Loucy (cell line): Measurements from ENCODE around the gene PPIL6.

Experiments used
- H2AFZ ChIP-seq: fragments of 200-600 bp; sonication (generic); 2 replicates; pipeline ENCODE4 v1.6.0; 2016; ENCODE audit warnings: antibody characterized with exemption, mild to moderate bottlenecking, low read length, moderate library complexity
- H3F3A ChIP-seq: fragments of 200-600 bp; 2 replicates; pipeline ENCODE4 v1.6.0; 2016; ENCODE audit warnings: antibody characterized with exemption, low read depth, mild to moderate bottlenecking
- H3K27me3 ChIP-seq: fragments of 200-600 bp; sonication (generic); 2 replicates; pipeline ENCODE4 v1.6.1; 2014; ENCODE audit warnings: low read length, mild to moderate bottlenecking; ENCODE audit not compliant: insufficient read depth, poor library complexity, severe bottlenecking
- H3K36me3 ChIP-seq: fragments of 200-600 bp; sonication (generic); 2 replicates; pipeline ENCODE4 v1.6.1; 2016; ENCODE audit warnings: low read length; ENCODE audit not compliant: insufficient read depth
- H3K4me1 ChIP-seq: fragments of 200-600 bp; sonication (generic); 2 replicates; pipeline ENCODE4 v1.5.1; 2014; ENCODE audit warnings: low read length, mild to moderate bottlenecking; ENCODE audit not compliant: insufficient read depth, poor library complexity, severe bottlenecking
- H3K4me2 ChIP-seq: fragments of 200-600 bp; sonication (generic); 2 replicates; pipeline ENCODE4 v1.6.0; 2014; ENCODE audit warnings: antibody characterized with exemption, low read length, low read depth, mild to moderate bottlenecking; ENCODE audit not compliant: poor library complexity, severe bottlenecking
- H3K4me3 ChIP-seq: fragments of 200-600 bp; sonication (generic); 2 replicates; pipeline ENCODE4 v1.5.1; 2014; ENCODE audit warnings: low read length, mild to moderate bottlenecking, mixed read lengths; ENCODE audit not compliant: poor library complexity, severe bottlenecking
- H3K79me2 ChIP-seq: fragments of 200-600 bp; sonication (generic); 2 replicates; pipeline ENCODE4 v1.6.1; 2014; ENCODE audit warnings: low read length; ENCODE audit not compliant: insufficient read depth
- H3K9ac ChIP-seq: fragments of 200-600 bp; sonication (generic); 2 replicates; pipeline ENCODE4 v1.6.0; 2014; ENCODE audit warnings: mild to moderate bottlenecking, low read depth, low read length, moderate library complexity; ENCODE audit not compliant: poor library complexity, severe bottlenecking
- H3K9me2 ChIP-seq: fragments of 200-600 bp; sonication (generic); replicated peaks from 2 replicates; pipeline ENCODE4 v1.6.1; 2016; ENCODE audit warnings: low read depth, low read length, mixed read lengths
- H3K9me3 ChIP-seq: fragments of 200-600 bp; sonication (generic); 2 replicates; pipeline ENCODE4 v1.6.1; 2014; ENCODE audit warnings: mild to moderate bottlenecking, antibody characterized with exemption, low read length, low read depth; ENCODE audit not compliant: insufficient read depth
- H4K20me1 ChIP-seq: fragments of 200-600 bp; sonication (generic); 2 replicates; pipeline ENCODE4 v1.6.0; 2014; ENCODE audit warnings: antibody characterized with exemption, low read length, mild to moderate bottlenecking; ENCODE audit not compliant: insufficient read depth, poor library complexity, severe bottlenecking
- CTCF ChIP-seq: fragments of 200-600 bp; sonication (generic); conservative IDR thresholded peaks from 2 replicates; pipeline ENCODE4 v1.5.1; 2014; ENCODE audit warnings: mild to moderate bottlenecking, antibody characterized with exemption, low read length
- EZH2phosphoT487 ChIP-seq: fragments of 200-600 bp; IDR thresholded peaks from 2 replicates; pipeline ENCODE4 v1.6.1; 2018; ENCODE audit warnings: antibody characterized with exemption, mild to moderate bottlenecking, moderate library complexity, borderline replicate concordance

PPIL6 gene

GRCh38 chr6:109447087-109447486, 6.7 kb upstream of the PPIL6 start:
- Histone ChIP-seq H2AFZ (no peak overlapping the region), H3K36me3 (peaks cover 42% of the 10 kb centered on the region; the same call in 1 of the 2 replicates), H3F3A (no peaks in the 10 kb centered on the region), H4K20me1 (peaks cover 5% of the 10 kb centered on the region), H3K27me3 (no peaks in the 10 kb centered on the region), H3K79me2 (peaks cover 33% of the 10 kb centered on the region), H3K4me2 (no peak overlapping the region), H3K4me1 (peaks cover 43% of the 10 kb centered on the region), H3K9me3 (no peaks in the 10 kb centered on the region), H3K9ac (no peak overlapping the region), H3K4me3 (no peak overlapping the region), H3K9me2 (no peaks in the 10 kb centered on the region)
- no peak for TF ChIP-seq CTCF

- peaks cover 33% of the 10 kb centered on the region for H3K79me2 ChIP-seq
- no peak overlapping the region for H3K4me3 ChIP-seq
- peaks cover 45% of the 10 kb centered on the region for H3K4me1 ChIP-seq
- H3F3A ChIP-seq = no peaks in the 10 kb centered on the region
- H3K9me2 ChIP-seq = no peaks in the 10 kb centered on the region
- TF ChIP-seq CTCF (no peak), EZH2phosphoT487 (no peak)
- H3K9ac ChIP-seq = no peak overlapping the region
- H2AFZ ChIP-seq = no peak overlapping the region
- H3K9me3 ChIP-seq = no peaks in the 10 kb centered on the region
- peaks cover 5% of the 10 kb centered on the region for H4K20me1 ChIP-seq
- peaks cover 37% of the 10 kb centered on the region; the same call in 1 of the 2 replicates for H3K36me3 ChIP-seq
- no peak overlapping the region for H3K4me2 ChIP-seq
- H3K27me3 ChIP-seq = no peaks in the 10 kb centered on the region
These were observed 6.1 kb upstream of the PPIL6 start for GRCh38 chr6:109446541-109446940.

GRCh38 chr6:109446072-109446471, 5.6 kb upstream of the PPIL6 start:
- peaks cover 5% of the 10 kb centered on the region for H4K20me1 ChIP-seq
- no peaks in the 10 kb centered on the region for H3K9me3 ChIP-seq
- H3K4me2 ChIP-seq = no peak overlapping the region
- H3K9ac ChIP-seq = no peak overlapping the region
- no peak overlapping the region for H3K4me3 ChIP-seq
- no peak overlapping the region for H2AFZ ChIP-seq
- H3F3A ChIP-seq = no peaks in the 10 kb centered on the region
- H3K79me2 ChIP-seq = peaks cover 34% of the 10 kb centered on the region
- peaks cover 35% of the 10 kb centered on the region; the same call in 1 of the 2 replicates for H3K36me3 ChIP-seq
- H3K27me3 ChIP-seq = no peaks in the 10 kb centered on the region
- TF ChIP-seq CTCF = no peak
- TF ChIP-seq EZH2phosphoT487 = no peak
- peaks cover 50% of the 10 kb centered on the region for H3K4me1 ChIP-seq
- no peaks in the 10 kb centered on the region for H3K9me2 ChIP-seq
